Measurements from ENCODE around the gene TERB1. TPM values are rescaled to one million over a fixed set of nuclear protein-coding genes. Genes with fewer than 3 reads are reported as not detected.

Gene TERB1
- total and polyA plus RNA-seq, 2 experiments from 2014 or later = 0.07 TPM; not detected in 1

GRCh38 chr16:66754211-66754610, 47.2 kb downstream of the TERB1 start:
- no peak overlapping the region for H2AFZ ChIP-seq
- H3K4me1 ChIP-seq (ENCODE audit: insufficient read depth) = peaks cover 12% of the 10 kb centered on the region
- no peak overlapping the region for H3K4me3 ChIP-seq
- DNase-seq (ENCODE audit: low spot score) = no peak
- H3K27me3 ChIP-seq = no peaks in the 10 kb centered on the region
- peaks cover 26% of the 10 kb centered on the region for H3K79me2 ChIP-seq
- H4K20me1 ChIP-seq (ENCODE audit: insufficient read depth, poor library complexity, severe bottlenecking) = peaks cover 18% of the 10 kb centered on the region
- TF ChIP-seq CTCF (IDR thresholded peaks at IDR 0.05; ENCODE audit: poor library complexity) = no peak
- H3K4me2 ChIP-seq = no peak overlapping the region
- 98% methylated on average over 2 of the region's 2 CpGs for WGBS (ENCODE audit: low lambda C conversion rate, missing lambda C conversion rate)
- no peaks in the 10 kb centered on the region for H3K36me3 ChIP-seq (replicated peaks; ENCODE audit: insufficient read depth, low read depth)
- H3K9me2 ChIP-seq (replicated peaks; ENCODE audit: insufficient read depth) = no peaks in the 10 kb centered on the region
- no peak overlapping the region for H3K27ac ChIP-seq
- no peaks in the 10 kb centered on the region for H3K9me3 ChIP-seq (ENCODE audit: low read depth)

GRCh38 chr16:66752958-66753357, 48.4 kb downstream of the TERB1 start:
- peaks cover 29% of the 10 kb centered on the region for H4K20me1 ChIP-seq (ENCODE audit: insufficient read depth, poor library complexity, severe bottlenecking)
- no peaks in the 10 kb centered on the region for H3K9me3 ChIP-seq (ENCODE audit: low read depth)

GRCh38 chr16:66752379-66752778, 49.0 kb downstream of the TERB1 start:
- Histone ChIP-seq H3K9me2 (replicated peaks; ENCODE audit: insufficient read depth) (no peaks in the 10 kb centered on the region), H3K79me2 (peaks cover 44% of the 10 kb centered on the region), H3K27ac (no peak overlapping the region), H3K9me3 (ENCODE audit: low read depth) (no peaks in the 10 kb centered on the region), H3K36me3 (replicated peaks; ENCODE audit: insufficient read depth, low read depth) (no peaks in the 10 kb centered on the region), H3K4me2 (peak overlapping the region; percentile 87), H3K4me3 (no peak overlapping the region), H4K20me1 (ENCODE audit: insufficient read depth, poor library complexity, severe bottlenecking) (peaks cover 33% of the 10 kb centered on the region), H3K27me3 (no peaks in the 10 kb centered on the region), H3K4me1 (ENCODE audit: insufficient read depth) (peaks cover 13% of the 10 kb centered on the region), H2AFZ (peak overlapping the region; percentile 99)
- DNase-seq (ENCODE audit: low spot score) = no peak
- WGBS (ENCODE audit: low lambda C conversion rate, missing lambda C conversion rate) = 90% methylated on average over 6 of the region's 6 CpGs
- TF ChIP-seq EZH2phosphoT487 (IDR thresholded peaks at IDR 0.05; ENCODE audit: low read depth, severe bottlenecking, unreplicated experiment) (no peak), EZH2 (IDR thresholded peaks at IDR 0.05; ENCODE audit: borderline replicate concordance) (no peak), CTCF (IDR thresholded peaks at IDR 0.05; ENCODE audit: poor library complexity) (no peak)

More at GRCh38 chr16:66752958-66753357, 48.4 kb downstream of the TERB1 start:
- H3K79me2 ChIP-seq = peaks cover 38% of the 10 kb centered on the region
- H3K4me2 ChIP-seq = no peak overlapping the region
- H3K9me2 ChIP-seq (replicated peaks; ENCODE audit: insufficient read depth) = no peaks in the 10 kb centered on the region
- no peak overlapping the region for H3K4me3 ChIP-seq
- H3K27ac ChIP-seq = no peak overlapping the region
- TF ChIP-seq EZH2 (IDR thresholded peaks at IDR 0.05; ENCODE audit: borderline replicate concordance) (no peak), CTCF (IDR thresholded peaks at IDR 0.05; ENCODE audit: poor library complexity) (no peak), EZH2phosphoT487 (IDR thresholded peaks at IDR 0.05; ENCODE audit: low read depth, severe bottlenecking, unreplicated experiment) (no peak)
- WGBS (ENCODE audit: low lambda C conversion rate, missing lambda C conversion rate) = 98% methylated on average over 2 of the region's 2 CpGs
- H3K36me3 ChIP-seq (replicated peaks; ENCODE audit: insufficient read depth, low read depth) = no peaks in the 10 kb centered on the region
- H2AFZ ChIP-seq = no peak overlapping the region
- H3K27me3 ChIP-seq = no peaks in the 10 kb centered on the region
- peaks cover 13% of the 10 kb centered on the region for H3K4me1 ChIP-seq (ENCODE audit: insufficient read depth)
- DNase-seq (ENCODE audit: low spot score) = no peak

- TF ChIP-seq CTCF (IDR thresholded peaks at IDR 0.05; ENCODE audit: poor library complexity) = peak; percentile 2
- TF ChIP-seq EZH2phosphoT487 (IDR thresholded peaks at IDR 0.05; ENCODE audit: low read depth, severe bottlenecking, unreplicated experiment) = no peak
- TF ChIP-seq EZH2 (IDR thresholded peaks at IDR 0.05; ENCODE audit: borderline replicate concordance) = no peak
- H3K9me2 ChIP-seq (replicated peaks; ENCODE audit: insufficient read depth) = no peaks in the 10 kb centered on the region
- peak overlapping the region; percentile 100 for H3K4me3 ChIP-seq
- H3K4me2 ChIP-seq = peak overlapping the region; percentile 87
- H3K27ac ChIP-seq = no peak overlapping the region
- peaks cover 48% of the 10 kb centered on the region for H3K79me2 ChIP-seq
- H4K20me1 ChIP-seq (ENCODE audit: insufficient read depth, poor library complexity, severe bottlenecking) = peaks cover 33% of the 10 kb centered on the region
- peak overlapping the region; percentile 99 for H2AFZ ChIP-seq
- no peaks in the 10 kb centered on the region for H3K27me3 ChIP-seq
- no peak for DNase-seq (ENCODE audit: low spot score)
- H3K4me1 ChIP-seq (ENCODE audit: insufficient read depth) = peaks cover 13% of the 10 kb centered on the region
- no peaks in the 10 kb centered on the region for H3K36me3 ChIP-seq (replicated peaks; ENCODE audit: insufficient read depth, low read depth)
- no peaks in the 10 kb centered on the region for H3K9me3 ChIP-seq (ENCODE audit: low read depth)
- WGBS (ENCODE audit: low lambda C conversion rate, missing lambda C conversion rate) = 56% methylated on average over 3 of the region's 3 CpGs
These were observed 49.4 kb downstream of the TERB1 start for GRCh38 chr16:66751992-66752322.

Measured in hepatocyte (in vitro differentiated cells).